ENCODE results near the gene CENPW. TPM values are rescaled to one million over a fixed set of nuclear protein-coding genes. Genes with fewer than 3 reads are reported as not detected.

The CENPW gene
- total RNA-seq, 1 experiment from 2014 or later, result 46.9 TPM

- Histone ChIP-seq H3K4me1 (ENCODE audit: control insufficient read depth in 1 of 2, insufficient read depth in 2 of 2, low read length in 2 of 2) (peaks cover 5 to 8% of the 10 kb centered on the region in 2 experiments; a peak in 2 of 4 replicates), H3K4me3 (replicated peaks in 1 of 2; ENCODE audit: low read depth in 1 of 2, low read length in 2 of 2) (peak overlapping the region; percentile 89 to 90), H3K36me3 (ENCODE audit: control insufficient read depth in 1 of 2, insufficient read depth in 2 of 2, low read length in 2 of 2) (no peaks in the 10 kb centered on the region), H2AFZ (ENCODE audit: low read depth, low read length, poor library complexity, severe bottlenecking) (no peak overlapping the region), H3K4me2 (ENCODE audit: low read length) (peak overlapping the region; percentile 81), H3K27me3 (ENCODE audit: insufficient read depth, low read length) (no peaks in the 10 kb centered on the region), H3K27ac (ENCODE audit: low read depth, low read length) (no peak overlapping the region), H3K9me2 (ENCODE audit: insufficient read depth) (no peaks in the 10 kb centered on the region), H3K9ac (ENCODE audit: low read length) (peak overlapping the region; percentile 75), H3K79me2 (ENCODE audit: insufficient read depth, low read length) (peaks cover 61% of the 10 kb centered on the region), H3K9me3 (ENCODE audit: control insufficient read depth in 1 of 2, insufficient read depth in 1 of 2, low read depth in 1 of 2, low read length in 2 of 2) (no peaks in the 10 kb centered on the region), H4K20me1 (ENCODE audit: insufficient read depth) (no peaks in the 10 kb centered on the region)
- POLR2A ChIA-PET, result no interaction called here
- BruUV-seq (replicated peaks), result no TSS peak
- intact Hi-C loops (cut with micrococcal nuclease), result loop anchor here (10.0 kb wide), 1 partner anchor 346 kb away; no protein-coding TSS in a partner anchor
- DNase-seq (ENCODE audit: low read depth, low spot score) (no peak), ATAC-seq (no peak)
- CTCF ChIA-PET, result no interaction called here
- TF ChIP-seq ZNF274 (IDR thresholded peaks at IDR 0.05; ENCODE audit: low read depth, low read length) (no peak), SIN3A (IDR thresholded peaks at IDR 0.05; ENCODE audit: low read depth) (no peak), EGR1 (IDR thresholded peaks at IDR 0.05; ENCODE audit: low read depth) (no peak), ZFX (IDR thresholded peaks at IDR 0.05) (no peak), EZH2phosphoT487 (IDR thresholded peaks at IDR 0.05; ENCODE audit: borderline replicate concordance) (no peak), CEBPB (IDR thresholded peaks at IDR 0.05; ENCODE audit: low read depth) (no peak), REST (IDR thresholded peaks at IDR 0.05; ENCODE audit: low read depth) (no peak), POLR2A (IDR thresholded peaks at IDR 0.05; ENCODE audit: borderline replicate concordance, extremely low read depth, insufficient read depth, insufficient read length) (no peak), ATF3 (IDR thresholded peaks at IDR 0.05) (no peak), FOSL1 (IDR thresholded peaks at IDR 0.05; ENCODE audit: low read depth) (no peak), POLR2AphosphoS5 (IDR thresholded peaks at IDR 0.05; ENCODE audit: low read depth, low read length) (no peak), EZH2 (IDR thresholded peaks at IDR 0.05) (no peak), MAX (IDR thresholded peaks at IDR 0.05) (no peak), CTCF (IDR thresholded peaks at IDR 0.05 in 2 of 3, conservative IDR thresholded peaks at IDR 0.05 in 1 of 3; ENCODE audit: borderline replicate concordance in 1 of 3, insufficient read depth in 1 of 3, low read depth in 2 of 3, low read length in 2 of 3) (no peak), CBX3 (IDR thresholded peaks at IDR 0.05; ENCODE audit: low read depth) (no peak)
- RAD21 ChIA-PET (ENCODE audit: low non-redundant PET in 1 of 2, low total read pairs in 2 of 2, uncharacterized antibody in 2 of 2, unreplicated experiment in 2 of 2), result no interaction called here
Measured at GRCh38 chr6:126341126-126341525, 1.2 kb downstream of the CENPW start.
